Glomerular visceral epithelial cell (primary cell): ENCODE data around the gene CTXN2.

ENCODE experiments used
- DNase-seq: peaks from one replicate; pipeline ENCODE4 v3.0.0-alpha.2; 2016; ENCODE audit errors: extremely low spot score

Gene CTXN2

GRCh38 chr15:48222627-48223026 is 31.2 kb downstream of the CTXN2 start:
- DNase-seq: no peak

DNA sequence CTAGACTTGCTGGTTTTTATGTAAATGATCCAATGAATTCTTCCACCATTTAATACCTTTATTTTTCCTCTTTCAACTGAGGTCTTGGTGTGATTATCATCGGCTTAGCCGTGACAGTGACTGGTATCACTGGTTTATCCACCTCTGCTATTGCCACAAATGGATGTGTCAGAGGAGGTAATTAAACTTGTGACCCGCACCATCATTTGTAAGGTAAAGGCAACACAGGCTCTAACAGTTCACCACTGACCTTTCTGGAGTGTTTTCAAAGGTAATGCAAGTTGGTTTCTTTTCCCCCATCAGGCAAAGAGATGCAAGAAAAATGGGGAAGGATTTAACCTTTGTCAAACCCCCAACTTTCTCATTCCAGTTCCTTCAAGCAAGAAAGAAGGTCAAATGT is 34.3 kb downstream of the CTXN2 start:
- no peak for DNase-seq

- no peak for DNase-seq
Observed at GRCh38 chr15:48230498-48230897, 39.0 kb downstream of the CTXN2 start.

- DNase-seq: no peak
Observed at GRCh38 chr15:48233246-48233645, 41.8 kb downstream of the CTXN2 start.

GRCh38 chr15:48239334-48239733 is 47.9 kb downstream of the CTXN2 start:
- DNase-seq: no peak

DNA sequence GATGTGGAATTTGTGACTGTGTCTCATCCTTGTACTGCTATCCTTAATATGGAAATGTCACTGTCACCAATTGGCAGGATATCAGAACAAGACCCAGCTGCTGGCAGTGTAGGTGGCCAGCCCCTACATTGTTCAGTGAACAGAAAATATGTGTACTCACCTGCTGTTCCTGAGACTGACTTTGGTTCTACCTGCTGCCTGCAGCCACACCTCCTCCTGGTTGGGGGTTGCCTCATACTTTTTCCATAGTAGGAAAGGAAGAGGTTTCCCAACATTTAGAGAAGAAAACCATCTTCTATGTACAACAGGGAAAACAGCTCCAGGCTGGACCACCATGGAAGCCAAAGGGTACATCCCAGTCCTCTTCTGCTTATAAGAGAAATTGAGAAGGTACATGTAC is 50.5 kb downstream of the CTXN2 start:
- DNase-seq: no peak

GRCh38 chr15:48242535-48242934 is 51.1 kb downstream of the CTXN2 start:
- DNase-seq: no peak

GRCh38 chr15:48244921-48245320 is 53.5 kb downstream of the CTXN2 start:
- DNase-seq: no peak

DNA sequence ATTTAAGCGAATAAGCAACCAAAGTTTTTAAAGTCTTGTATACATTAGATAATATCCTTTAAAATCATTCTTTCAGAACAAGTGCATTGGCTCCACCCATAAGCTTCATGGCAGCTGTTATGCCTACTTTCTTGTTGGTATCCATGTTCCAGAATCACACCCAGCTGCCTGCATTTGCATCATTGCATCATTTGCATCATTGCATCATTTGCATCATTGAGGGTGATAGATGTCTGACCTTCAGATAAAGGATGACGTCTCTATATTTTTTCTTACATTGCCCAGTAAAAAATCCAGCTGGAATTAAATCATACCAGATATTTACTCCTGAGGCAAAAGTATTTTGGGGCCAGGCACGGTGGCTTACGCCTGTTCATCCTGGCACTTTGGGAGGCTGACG is 56.9 kb downstream of the CTXN2 start:
- DNase-seq: no peak

DNA sequence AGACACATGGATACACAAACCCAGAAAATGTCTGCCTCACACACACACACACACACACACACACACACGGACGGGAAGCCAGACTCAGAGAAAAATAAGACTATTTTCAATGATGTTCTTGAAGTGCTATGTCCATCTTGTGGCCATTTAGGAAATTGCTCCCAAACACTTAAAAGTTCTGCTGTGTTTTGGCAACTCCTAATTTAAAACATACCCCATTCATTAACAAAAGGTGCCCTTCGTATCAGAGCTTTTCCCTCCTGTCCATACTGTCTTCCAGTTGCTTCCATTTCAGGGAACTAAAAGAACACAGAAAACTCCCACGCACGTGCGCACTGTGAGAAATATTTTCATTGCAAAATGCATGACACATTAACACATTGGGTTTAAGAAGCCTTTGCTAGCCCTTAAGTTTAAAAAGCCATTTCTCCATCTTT is 59.2 kb downstream of the CTXN2 start:
- DNase-seq: peak; percentile 55

- no peak for DNase-seq
Observed at GRCh38 chr15:48253172-48253571, 61.7 kb downstream of the CTXN2 start.
